Activated naive CD8-positive, alpha-beta T cell treated with anti-CD3 and anti-CD28 coated beads for 36 hours (primary cell): ENCODE measurements around the gene ATAD3A. TPM values are rescaled to one million over a fixed set of nuclear protein-coding genes. Genes with fewer than 3 reads are reported as not detected.

ENCODE experiments used
- total RNA-seq, 2 experiments: library from RNA; stranded (reverse); gene quantifications; one replicate each; pipeline ENCODE4 v1.2.3, GENCODE V29; 2021

ATAD3A gene
- total RNA-seq, 2 experiments from 2014 or later = 87.9 to 89.2 TPM

Other genes with a start within 250 kb of the ATAD3A start
- 10 to 100 TPM; 69.9 to 70.6 TPM for gene UBE2J2, start 238.3 kb upstream of the ATAD3A start, total RNA-seq
- 1 to 10 TPM; 4.9 to 6.9 TPM for gene SCNN1D, start 231.7 kb upstream of the ATAD3A start, total RNA-seq
- 10 to 100 TPM; 26.6 to 28.4 TPM for gene ACAP3, start 204.2 kb upstream of the ATAD3A start, total RNA-seq
- gene PUSL1, start 203.6 kb upstream of the ATAD3A start, total RNA-seq = 10 to 100 TPM; 29.6 to 30.0 TPM
- gene INTS11, start 187.5 kb upstream of the ATAD3A start, total RNA-seq = 100 to 1,000 TPM; 111 to 113 TPM
- gene CPTP, start 187.4 kb upstream of the ATAD3A start, total RNA-seq = 10 to 100 TPM; 12.2 to 13.7 TPM
- under 1 TPM; 0.06 to 0.20 TPM for gene TAS1R3, start 180.9 kb upstream of the ATAD3A start, total RNA-seq
- gene DVL1, start 162.7 kb upstream of the ATAD3A start, total RNA-seq = 10 to 100 TPM; 26.8 to 29.0 TPM
- under 1 TPM; 0.50 to 0.97 TPM for gene MXRA8, start 153.6 kb upstream of the ATAD3A start, total RNA-seq
- gene AURKAIP1, start 137.0 kb upstream of the ATAD3A start, total RNA-seq = 100 to 1,000 TPM; 143 to 144 TPM
- gene CCNL2, start 112.8 kb upstream of the ATAD3A start, total RNA-seq = 10 to 100 TPM; 91.6 to 92.2 TPM
- gene MRPL20, start 104.9 kb upstream of the ATAD3A start, total RNA-seq = 100 to 1,000 TPM; 181 to 182 TPM
- not detected for gene ANKRD65, start 90.9 kb upstream of the ATAD3A start, total RNA-seq
- gene VWA1, start 76.5 kb upstream of the ATAD3A start, total RNA-seq = under 1 TPM; 0.25 to 0.44 TPM
- gene ATAD3C, start 62.5 kb upstream of the ATAD3A start, total RNA-seq = 1 to 10 TPM; 1.3 to 1.5 TPM
- gene ATAD3B, start 40.4 kb upstream of the ATAD3A start, total RNA-seq = 10 to 100 TPM; 75.7 to 77.4 TPM
- gene TMEM240, start 28.5 kb downstream of the ATAD3A start, total RNA-seq = under 1 TPM in 1 of 2 experiments, not detected in 1; 0.88 TPM
- gene SSU72, start 62.7 kb downstream of the ATAD3A start, total RNA-seq = 100 to 1,000 TPM; 124 to 131 TPM
- 1 to 10 TPM; 2.9 to 3.3 TPM for gene FNDC10, start 88.0 kb downstream of the ATAD3A start, total RNA-seq
- 10 to 100 TPM; 33.1 to 38.7 TPM for gene MIB2, start 103.3 kb downstream of the ATAD3A start, total RNA-seq
- gene MMP23B, start 120.0 kb downstream of the ATAD3A start, total RNA-seq = 1 to 10 TPM; 1.4 to 2.3 TPM
- 10 to 100 TPM; 42.2 to 43.3 TPM for gene CDK11B, start 146.8 kb downstream of the ATAD3A start, total RNA-seq
- 10 to 100 TPM; 19.3 to 20.1 TPM for gene SLC35E2B, start 180.6 kb downstream of the ATAD3A start, total RNA-seq
- 10 to 100 TPM; 64.2 to 65.0 TPM for gene CDK11A, start 212.2 kb downstream of the ATAD3A start, total RNA-seq